ENCODE data around the gene RPN2. TPM values are rescaled to one million over a fixed set of nuclear protein-coding genes. Genes with fewer than 3 reads are reported as not detected.
A peak's percentile ranks its signal among the peaks of the same experiment; 100 is the strongest.

Gene RPN2
- total RNA-seq, 4 donors from 2014 or later, result 86.7 to 114 (median 110) TPM

- no peak for TF ChIP-seq CTCF (IDR thresholded peaks at IDR 0.05)
- no peak for TF ChIP-seq POLR2A (IDR thresholded peaks at IDR 0.05)
- no peak for TF ChIP-seq POLR2AphosphoS5 (IDR thresholded peaks at IDR 0.05)
- TF ChIP-seq EP300 (IDR thresholded peaks at IDR 0.05), result no peak
- H3K9me3 ChIP-seq, result no peaks in the 10 kb centered on the region
- H3K27me3 ChIP-seq, result no peaks in the 10 kb centered on the region
- peaks cover 0 to 63% of the 10 kb centered on the region in 2 donors for H3K36me3 ChIP-seq
- no peak overlapping the region for H3K4me3 ChIP-seq
- no peak overlapping the region for H3K27ac ChIP-seq
- H3K4me1 ChIP-seq, result peaks cover 0 to 60% (median 15%) of the 10 kb centered on the region in 3 donors
- ATAC-seq, result no peak
- WGBS, 2 donors (ENCODE audit: low coverage in 1 of 2), result 63 to 84% methylated on average over 3 to 4 of the region's 4 CpGs
These were observed 63.4 kb downstream of the RPN2 start for GRCh38 chr20:37242503-37242902.

- TF ChIP-seq EP300 (IDR thresholded peaks at IDR 0.05) (no peak), POLR2A (IDR thresholded peaks at IDR 0.05) (peak in 1 of 2 donors; percentile 14)
- H3K27ac ChIP-seq, result peak overlapping the region in 3 of 4 donors; percentile 46 to 58 (median 56)
- ATAC-seq, result peak; percentile 28
- no peaks in the 10 kb centered on the region for H3K9me3 ChIP-seq
- peaks cover 0 to 57% (median 15%) of the 10 kb centered on the region in 3 donors for H3K4me1 ChIP-seq
- no peaks in the 10 kb centered on the region for H3K27me3 ChIP-seq
- no peak overlapping the region for H3K4me3 ChIP-seq
- WGBS, 2 donors (ENCODE audit: low coverage in 1 of 2), result 70 to 92% methylated on average over 7 to 12 of the region's 16 CpGs
- peaks cover 0 to 55% of the 10 kb centered on the region in 2 donors for H3K36me3 ChIP-seq
These were observed 64.2 kb downstream of the RPN2 start for GRCh38 chr20:37243076-37243936.

- 34 to 44% methylated on average over 3 to 6 of the region's 8 CpGs for WGBS, 2 donors (ENCODE audit: low coverage in 1 of 2)
- H3K36me3 ChIP-seq, result peaks cover 0 to 47% of the 10 kb centered on the region in 2 donors
- no peaks in the 10 kb centered on the region for H3K27me3 ChIP-seq
- peak overlapping the region in 3 of 4 donors; percentile 46 to 58 (median 56) for H3K27ac ChIP-seq
- peaks cover 0 to 50% (median 9%) of the 10 kb centered on the region in 3 donors for H3K4me1 ChIP-seq
- TF ChIP-seq CTCF (IDR thresholded peaks at IDR 0.05), result no peak
- peak; percentile 40 for TF ChIP-seq POLR2AphosphoS5 (IDR thresholded peaks at IDR 0.05)
- ATAC-seq, result peak; percentile 41
- H3K9me3 ChIP-seq, result no peaks in the 10 kb centered on the region
- H3K4me3 ChIP-seq, result no peak overlapping the region
These were observed 64.9 kb downstream of the RPN2 start for GRCh38 chr20:37243937-37244571.

- no peak for ATAC-seq
- H3K27me3 ChIP-seq, result no peaks in the 10 kb centered on the region
These were observed 65.4 kb downstream of the RPN2 start for GRCh38 chr20:37244572-37244957.

More at GRCh38 chr20:37244572-37244957, 65.4 kb downstream of the RPN2 start:
- H3K4me1 ChIP-seq, result peaks cover 0 to 47% (median 7%) of the 10 kb centered on the region in 3 donors
- 33% methylated on average over 2 of the region's 5 CpGs; no CpG with 5 or more reads in 1 of the 2 donors for WGBS, 2 donors (ENCODE audit: low coverage in 1 of 2)
- no peaks in the 10 kb centered on the region for H3K9me3 ChIP-seq
- H3K27ac ChIP-seq, result peak overlapping the region in 1 of 4 donors; percentile 46
- H3K4me3 ChIP-seq, result no peak overlapping the region
- TF ChIP-seq EP300 (IDR thresholded peaks at IDR 0.05) (no peak), POLR2AphosphoS5 (IDR thresholded peaks at IDR 0.05) (no peak), CTCF (IDR thresholded peaks at IDR 0.05) (no peak), POLR2A (IDR thresholded peaks at IDR 0.05) (no peak)
- H3K36me3 ChIP-seq, result peaks cover 0 to 42% of the 10 kb centered on the region in 2 donors

All from gastroesophageal sphincter (tissue), 4 donors.